Endodermal cell (in vitro differentiated cells): ENCODE data around the gene ITSN1. TPM values are rescaled to one million over a fixed set of nuclear protein-coding genes. Genes with fewer than 3 reads are reported as not detected.

ENCODE experiments used
- DNase-seq: peaks from one replicate; pipeline ENCODE4 v3.0.0-alpha.2; 2017
- H3K27ac ChIP-seq: 2 replicates; pipeline ENCODE4 v1.5.1; 2013; ENCODE audit warnings: mild to moderate bottlenecking, low read depth, low read length, moderate library complexity
- H3K27me3 ChIP-seq: 2 replicates; pipeline ENCODE4 v1.6.1; 2013; ENCODE audit warnings: mild to moderate bottlenecking, low read length, moderate library complexity; ENCODE audit not compliant: insufficient read depth, control insufficient read depth, poor library complexity, severe bottlenecking
- H3K36me3 ChIP-seq: 2 replicates; pipeline ENCODE4 v1.7.0; 2013; ENCODE audit warnings: mild to moderate bottlenecking, low read length, moderate library complexity; ENCODE audit not compliant: control insufficient read depth, insufficient read depth
- H3K4me1 ChIP-seq: one replicate; pipeline ENCODE4 v1.7.0; 2013; ENCODE audit warnings: low read length; ENCODE audit not compliant: control insufficient read depth, insufficient read depth
- H3K4me3 ChIP-seq: 2 replicates; pipeline ENCODE4 v1.5.1; 2013; ENCODE audit warnings: mild to moderate bottlenecking, low read length, moderate library complexity
- H3K9ac ChIP-seq: 2 replicates; pipeline ENCODE4 v1.6.1; 2013; ENCODE audit warnings: mild to moderate bottlenecking, low read length, moderate library complexity; ENCODE audit not compliant: poor library complexity, severe bottlenecking; ENCODE audit errors: extremely low read depth
- H3K9me3 ChIP-seq: 2 replicates; pipeline ENCODE4 v1.6.1; 2013; ENCODE audit warnings: mild to moderate bottlenecking, low read length, moderate library complexity; ENCODE audit not compliant: control insufficient read depth
- H3K27ac Mint-ChIP-seq: 2 replicates; pipeline ENCODE4 v1.8.0; 2020; ENCODE audit warnings: mixed read lengths
- H3K27me3 Mint-ChIP-seq: 2 replicates; pipeline ENCODE4 v1.8.0; 2021; ENCODE audit warnings: mild to moderate bottlenecking, mixed read lengths; ENCODE audit not compliant: insufficient read depth
- H3K36me3 Mint-ChIP-seq: 2 replicates; pipeline ENCODE4 v1.8.0; 2020; ENCODE audit warnings: low read depth, mixed read lengths
- H3K4me1 Mint-ChIP-seq: 2 replicates; pipeline ENCODE4 v1.8.0; 2020; ENCODE audit warnings: mixed read lengths
- H3K4me3 Mint-ChIP-seq: 2 replicates; pipeline ENCODE4 v1.8.0; 2020; ENCODE audit warnings: mild to moderate bottlenecking, moderate library complexity, mixed read lengths
- H3K9me3 Mint-ChIP-seq: 2 replicates; pipeline ENCODE4 v1.8.0; 2020; ENCODE audit warnings: mild to moderate bottlenecking, mixed read lengths
- CTCF ChIP-seq: fragments of 200-600 bp; sonication (generic); conservative IDR thresholded peaks from 2 replicates; pipeline ENCODE4 v1.5.0; 2021; ENCODE audit warnings: antibody characterized with exemption, mild to moderate bottlenecking
- WGBS, 2 experiments: methylation state at CpG; one replicate each; pipeline versions ENCODE4 v1.1.5 to v1.1.7; 2013; ENCODE audit warnings: missing lambda C conversion rate in 2 of 2, mixed read lengths in 1 of 2; ENCODE audit not compliant: insufficient coverage in 1 of 2, insufficient read length in 1 of 2; 5-methylcytosine and 5-hydroxymethylcytosine counted together
- total RNA-seq, 2 donors: library from RNA; stranded (reverse); fragmentation: NEBNext Ultra II Directional in 1 of 2; extraction: Animal tissue kit (Norgen Biotek cat#: 25700) in 1 of 2; gene quantifications; 2 replicates in 1 of 2; 3 replicates in 1 of 2; pipeline ENCODE4 v1.2.1, GENCODE V29; 2021

Gene ITSN1
- total RNA-seq, 2 donors from 2014 or later = 89.6 to 104 TPM

- H3K9me3 Mint-ChIP-seq = no peaks in the 10 kb centered on the region
- no peaks in the 10 kb centered on the region for H3K36me3 Mint-ChIP-seq
- no peak for TF ChIP-seq CTCF
- Histone ChIP-seq H3K27me3 (no peaks in the 10 kb centered on the region), H3K36me3 (no peaks in the 10 kb centered on the region), H3K9me3 (no peaks in the 10 kb centered on the region), H3K9ac (no peak overlapping the region), H3K4me3 (no peak overlapping the region), H3K27ac (no peak overlapping the region), H3K4me1 (no peaks in the 10 kb centered on the region)
- H3K27me3 Mint-ChIP-seq = peaks cover 3% of the 10 kb centered on the region
- no peak for DNase-seq
- WGBS, 2 experiments = 90 to 92% methylated on average over 8 to 9 of the region's 9 CpGs
- no peak overlapping the region for H3K4me3 Mint-ChIP-seq
- peaks cover 6% of the 10 kb centered on the region for H3K4me1 Mint-ChIP-seq
- H3K27ac Mint-ChIP-seq = no peak overlapping the region
Observed at GRCh38 chr21:33881689-33882440, 239.6 kb downstream of the ITSN1 start.

GRCh38 chr21:33883118-33883517 lies 240.8 kb downstream of the ITSN1 start:
- Histone ChIP-seq H3K27me3 (no peaks in the 10 kb centered on the region), H3K36me3 (no peaks in the 10 kb centered on the region), H3K4me3 (no peak overlapping the region), H3K27ac (no peak overlapping the region), H3K9ac (no peak overlapping the region), H3K9me3 (no peaks in the 10 kb centered on the region), H3K4me1 (no peaks in the 10 kb centered on the region)
- H3K4me3 Mint-ChIP-seq = no peak overlapping the region
- no peak overlapping the region for H3K27ac Mint-ChIP-seq
- no peak for TF ChIP-seq CTCF
- no peaks in the 10 kb centered on the region for H3K36me3 Mint-ChIP-seq
- no peak for DNase-seq
- H3K9me3 Mint-ChIP-seq = no peaks in the 10 kb centered on the region
- peaks cover 6% of the 10 kb centered on the region for H3K4me1 Mint-ChIP-seq
- H3K27me3 Mint-ChIP-seq = peaks cover 3% of the 10 kb centered on the region
- 95% methylated on average over 8 to 9 of the region's 12 CpGs for WGBS, 2 experiments

GRCh38 chr21:33884376-33885171 lies 242.3 kb downstream of the ITSN1 start:
- no peaks in the 10 kb centered on the region for H3K27me3 ChIP-seq
- no peaks in the 10 kb centered on the region for H3K9me3 ChIP-seq
- no peaks in the 10 kb centered on the region for H3K36me3 Mint-ChIP-seq
- peaks cover 6% of the 10 kb centered on the region for H3K4me1 Mint-ChIP-seq
- no peak overlapping the region for H3K9ac ChIP-seq
- no peak overlapping the region for H3K4me3 ChIP-seq
- H3K9me3 Mint-ChIP-seq = no peaks in the 10 kb centered on the region
- H3K27ac Mint-ChIP-seq = no peak overlapping the region
- no peak overlapping the region for H3K4me3 Mint-ChIP-seq
- H3K4me1 ChIP-seq = no peaks in the 10 kb centered on the region
- H3K27me3 Mint-ChIP-seq = peaks cover 3% of the 10 kb centered on the region
- no peak overlapping the region for H3K27ac ChIP-seq
- H3K36me3 ChIP-seq = no peaks in the 10 kb centered on the region
- WGBS, 2 experiments = 87 to 90% methylated on average over 19 to 20 of the region's 20 CpGs
- no peak for TF ChIP-seq CTCF
- DNase-seq = no peak
